ENCODE results near the gene ING5.
A peak's percentile ranks its signal among the peaks of the same experiment; 100 is the strongest.

Gene ING5

DNA sequence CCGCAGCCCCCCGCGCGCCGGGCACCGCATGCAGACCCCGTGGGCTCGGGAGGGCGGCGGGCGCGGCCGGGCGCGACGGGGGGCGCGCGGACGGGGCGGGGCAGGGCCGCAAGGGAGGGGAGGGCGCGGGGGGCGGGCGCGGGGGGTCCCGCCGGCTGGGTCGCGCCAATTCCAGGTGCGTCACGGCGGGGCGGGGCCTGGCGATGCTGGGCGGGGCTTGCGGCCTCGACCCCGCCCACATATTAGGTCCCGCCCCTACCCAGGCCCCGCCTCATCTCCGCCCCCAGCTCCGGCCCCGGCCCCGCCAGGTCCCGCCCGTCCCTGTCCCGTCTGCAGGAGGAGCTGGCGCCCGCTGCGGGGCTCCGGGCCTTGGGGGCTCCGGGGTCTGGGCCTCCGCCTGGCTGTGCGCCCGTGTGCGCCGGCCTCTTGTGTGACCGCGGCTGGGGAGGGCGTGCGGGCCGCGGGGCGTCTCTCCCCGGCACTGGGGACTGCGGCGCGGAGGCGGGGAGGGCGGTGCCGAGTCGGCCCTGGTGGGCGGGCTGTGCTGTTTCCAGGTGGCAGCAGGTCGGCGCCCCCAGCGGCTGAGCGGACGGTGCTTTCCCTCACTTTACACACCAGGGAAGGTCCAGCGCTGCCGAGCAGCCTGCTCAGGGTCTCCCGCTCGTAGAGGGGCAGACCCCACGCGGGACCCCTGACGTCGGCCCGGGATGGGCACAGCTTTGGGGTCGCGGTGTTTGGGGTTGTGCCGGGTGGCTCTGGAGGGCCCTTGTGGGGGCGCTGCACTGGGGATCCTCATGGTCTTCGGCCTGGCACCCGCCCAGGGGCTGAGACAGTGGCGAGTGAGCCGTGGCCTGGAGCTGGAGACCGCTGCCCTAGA lies 554 bp downstream of the ING5 start:
- peak; percentile 72 to 99 (median 88) for DNase-seq
- intact Hi-C loops (cut with DNase I), result loop anchor here (1.0 kb wide), 1 partner anchor 16 kb away; the partner anchor contains the start of gene DTYMK

DNA sequence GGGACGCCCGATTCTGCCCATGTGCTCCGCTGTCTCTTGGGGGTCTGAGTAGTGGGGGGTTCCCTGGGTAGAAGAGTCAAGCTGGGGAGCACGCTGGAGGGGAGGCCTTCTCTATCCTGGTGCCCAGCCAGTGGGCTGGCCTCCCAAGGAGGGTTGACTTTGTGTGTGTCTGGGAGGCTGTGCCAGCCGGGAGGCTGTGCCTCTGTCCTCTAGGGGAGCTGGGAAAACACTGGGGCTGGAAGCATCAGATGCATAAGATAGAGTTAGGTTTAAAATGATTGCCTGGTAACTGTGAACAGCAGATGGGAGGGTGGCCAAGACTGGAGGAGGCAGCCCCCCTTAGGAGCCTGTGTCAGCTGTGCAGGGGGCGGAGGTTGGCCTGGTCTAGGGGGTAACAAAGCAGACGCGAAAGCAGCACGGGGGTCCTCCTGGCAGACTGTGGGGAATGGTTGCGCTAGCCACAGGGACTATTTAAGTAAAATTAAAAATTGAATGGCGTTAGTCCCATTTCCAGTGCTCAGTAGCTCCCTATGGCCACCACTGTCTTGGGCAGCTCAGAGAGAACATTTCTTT lies 1.3 kb downstream of the ING5 start:
- intact Hi-C loops (cut with DNase I), result no loop called here
- DNase-seq, result peak in 2 of 10 donors; percentile 22 to 87

DNA sequence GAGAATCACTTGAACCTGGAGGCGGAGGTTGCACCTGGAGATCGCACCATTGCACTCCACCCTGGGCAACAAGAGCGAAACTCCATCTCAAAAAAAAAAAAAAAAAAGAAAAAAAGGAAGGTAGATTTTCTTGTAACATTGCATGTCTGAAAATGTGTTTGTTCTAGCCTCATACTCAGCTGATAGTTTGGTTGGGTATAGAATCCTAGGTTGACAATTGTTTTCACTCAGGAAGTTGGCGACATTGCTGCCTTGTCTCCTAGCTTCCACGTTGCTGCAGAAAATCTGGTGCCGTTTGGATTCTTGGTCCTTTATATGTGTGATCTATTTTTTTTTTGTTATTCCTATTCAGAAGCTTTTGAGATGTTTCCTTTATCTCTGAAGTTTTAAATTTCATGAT lies 4.7 kb downstream of the ING5 start:
- intact Hi-C loops (cut with DNase I), result no loop called here

DNA sequence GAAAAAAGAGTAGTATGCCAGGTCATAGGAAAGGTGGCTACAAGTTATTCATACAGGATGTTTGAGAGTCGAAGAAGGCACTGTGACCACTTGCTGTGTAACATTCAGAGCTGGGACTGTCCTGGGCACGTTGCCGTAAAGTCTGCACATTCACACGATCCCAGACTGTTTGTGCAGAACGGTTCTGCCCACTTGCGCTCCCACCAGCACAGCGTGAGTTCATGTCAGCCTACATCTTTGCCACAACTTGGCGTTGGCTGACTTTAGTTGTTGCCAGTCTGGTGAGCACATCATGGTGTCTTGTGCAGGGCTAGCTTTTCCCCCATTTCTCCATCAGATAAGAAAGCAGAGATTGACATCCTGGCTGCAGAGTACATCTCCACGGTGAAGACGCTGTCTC lies 7.0 kb downstream of the ING5 start:
- DNase-seq, result peak in 4 of 10 donors; percentile 29 to 87 (median 70)
- intact Hi-C loops (cut with DNase I), result no loop called here

More for the DNA sequence above, 4.7 kb downstream of the ING5 start:
- DNase-seq, result no peak

DNA sequence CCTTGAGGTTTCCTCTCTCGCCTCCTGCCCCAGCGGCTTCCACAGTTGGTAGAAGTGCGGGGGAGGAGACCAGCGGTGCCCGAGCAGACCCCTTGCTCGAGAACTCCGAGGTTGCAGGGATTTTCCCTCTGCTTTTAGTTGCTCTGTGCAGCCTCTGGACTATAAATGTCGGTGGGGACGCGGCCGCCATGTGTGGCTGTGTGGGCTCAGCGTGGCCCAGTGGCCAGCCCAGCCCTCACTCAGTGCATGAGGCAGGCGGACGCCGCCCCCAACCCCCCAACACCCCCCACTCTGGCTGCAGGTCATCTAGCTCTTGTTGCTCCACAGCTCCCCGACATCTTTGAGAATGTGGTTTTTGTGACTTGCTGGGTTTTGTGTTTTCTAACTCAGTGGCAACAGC lies 17.3 kb downstream of the ING5 start:
- DNase-seq, result no peak
- intact Hi-C loops (cut with DNase I), result no loop called here

DNA sequence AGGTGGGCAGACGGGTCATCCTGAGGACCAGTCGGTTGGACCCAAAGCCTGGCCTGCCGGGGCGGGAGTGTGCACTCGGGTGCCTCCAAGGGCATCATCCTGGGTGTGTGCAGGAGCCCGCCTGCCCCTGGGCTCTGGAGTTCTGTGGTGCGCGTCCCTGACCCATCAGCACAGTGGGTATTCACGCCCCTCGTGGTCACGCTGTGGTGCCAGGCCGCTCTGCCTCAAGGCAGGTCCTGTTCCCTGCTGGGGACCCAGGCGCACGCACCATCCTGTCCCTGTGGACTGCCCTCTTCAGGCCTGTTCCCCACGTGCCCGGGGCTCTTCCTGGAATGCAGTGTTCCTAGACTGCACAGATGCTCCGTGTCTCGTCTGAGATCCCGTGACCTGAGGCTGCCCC lies 18.3 kb downstream of the ING5 start:
- intact Hi-C loops (cut with DNase I), result no loop called here
- DNase-seq, result no peak

DNA sequence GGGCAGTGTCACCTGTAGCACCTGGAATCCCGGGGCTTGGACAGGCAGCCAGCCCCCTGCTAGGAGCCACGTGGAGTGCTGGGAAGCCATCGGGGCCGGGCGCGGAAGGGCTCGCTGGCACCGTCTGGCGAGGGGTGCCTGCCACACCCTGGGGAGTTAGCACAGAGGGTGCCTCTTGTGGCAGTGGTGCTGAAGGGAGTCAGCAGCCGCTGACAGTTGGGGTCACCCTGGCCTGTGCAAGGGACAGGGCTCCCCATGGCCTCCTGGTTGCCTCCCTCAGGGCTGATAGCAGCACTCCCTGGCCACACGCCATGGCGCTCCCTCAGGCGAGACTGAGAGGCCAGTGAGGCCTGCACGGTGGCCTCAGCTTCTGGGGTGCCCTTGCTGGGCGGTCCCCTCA lies 18.7 kb downstream of the ING5 start:
- DNase-seq, result no peak
- intact Hi-C loops (cut with DNase I), result no loop called here

DNA sequence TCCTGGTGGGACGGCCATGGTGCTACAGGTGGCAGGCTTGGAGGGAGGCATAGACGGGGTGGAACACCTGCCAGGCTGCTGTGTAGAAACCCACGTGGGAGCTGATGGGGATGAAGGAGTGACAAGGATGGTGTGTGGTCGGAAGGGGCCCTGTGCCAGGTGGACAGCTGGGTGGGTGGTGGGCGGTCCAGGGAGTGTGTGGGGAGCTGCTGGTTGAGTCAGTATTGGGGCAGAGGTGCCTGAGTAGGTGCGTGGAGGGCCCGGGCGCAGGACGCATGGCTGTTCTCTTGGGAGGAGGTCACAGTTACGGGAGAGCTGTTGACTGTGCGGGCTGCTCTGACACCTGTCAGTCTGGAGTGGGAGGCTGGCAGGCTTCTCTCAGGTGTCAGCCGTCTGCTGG lies 20.0 kb downstream of the ING5 start:
- intact Hi-C loops (cut with DNase I), result no loop called here
- DNase-seq, result no peak

DNA sequence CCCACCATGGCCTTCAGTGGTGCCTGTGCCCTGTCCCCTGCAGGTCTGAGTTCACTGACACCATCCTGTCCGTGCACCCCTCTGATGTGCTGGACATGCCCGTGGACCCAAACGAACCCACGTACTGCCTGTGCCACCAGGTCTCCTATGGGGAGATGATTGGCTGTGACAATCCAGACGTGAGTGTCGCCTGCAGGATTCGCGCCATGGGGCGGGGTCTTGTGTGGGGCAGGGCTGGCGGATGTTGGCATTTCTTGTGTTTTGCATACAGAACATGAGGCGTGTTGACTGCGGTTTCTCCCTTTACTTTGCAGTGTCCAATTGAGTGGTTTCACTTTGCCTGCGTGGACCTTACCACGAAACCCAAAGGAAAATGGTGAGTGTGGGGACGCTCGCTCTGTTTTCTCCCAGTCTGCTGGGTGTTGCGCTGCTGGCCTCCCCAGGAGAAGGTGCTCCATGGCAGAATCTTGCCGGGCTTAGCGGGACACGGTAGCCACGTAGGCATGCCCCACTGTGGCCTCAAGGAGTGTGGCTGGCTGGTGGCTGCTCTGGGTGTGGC lies 21.1 kb downstream of the ING5 start:
- intact Hi-C loops (cut with DNase I), result no loop called here
- no peak for DNase-seq

DNA sequence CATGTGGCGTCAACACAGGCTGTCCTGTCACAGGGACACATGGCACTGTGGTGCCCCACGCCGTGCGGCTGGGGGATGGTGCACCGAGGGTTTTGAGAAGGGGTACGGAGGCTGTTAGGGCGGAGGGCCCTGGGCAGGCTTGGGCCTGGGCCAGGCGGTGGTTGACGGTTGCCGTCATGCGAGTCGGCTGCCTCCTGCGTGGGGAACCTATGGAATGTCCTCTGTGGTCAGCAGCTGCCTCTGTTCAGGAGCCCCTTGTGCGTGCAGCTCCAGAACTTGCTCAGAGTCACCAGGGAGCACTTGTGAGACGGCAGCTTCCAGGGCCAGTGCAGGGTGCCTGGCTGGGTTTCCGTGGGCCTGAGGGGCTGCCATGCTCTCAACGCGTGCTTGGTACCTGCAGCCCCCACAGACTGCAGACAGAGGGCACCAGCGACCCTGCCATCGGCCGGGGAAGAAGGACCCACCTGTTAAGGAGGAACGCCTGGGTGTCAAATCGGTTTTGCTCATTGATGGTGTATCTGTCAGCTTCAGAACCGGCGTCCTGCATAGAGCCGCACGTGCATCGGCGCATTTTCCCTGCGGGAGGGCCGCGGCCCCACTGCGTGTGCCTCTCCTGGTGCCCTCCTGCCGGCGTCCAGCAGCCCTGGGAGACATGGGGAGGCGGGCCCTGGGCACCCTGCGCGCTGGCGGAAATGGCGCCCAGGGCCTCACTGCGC lies 22.6 kb downstream of the ING5 start:
- intact Hi-C loops (cut with DNase I), result no loop called here
- peak in 1 of 10 donors; percentile 78 for DNase-seq

DNA sequence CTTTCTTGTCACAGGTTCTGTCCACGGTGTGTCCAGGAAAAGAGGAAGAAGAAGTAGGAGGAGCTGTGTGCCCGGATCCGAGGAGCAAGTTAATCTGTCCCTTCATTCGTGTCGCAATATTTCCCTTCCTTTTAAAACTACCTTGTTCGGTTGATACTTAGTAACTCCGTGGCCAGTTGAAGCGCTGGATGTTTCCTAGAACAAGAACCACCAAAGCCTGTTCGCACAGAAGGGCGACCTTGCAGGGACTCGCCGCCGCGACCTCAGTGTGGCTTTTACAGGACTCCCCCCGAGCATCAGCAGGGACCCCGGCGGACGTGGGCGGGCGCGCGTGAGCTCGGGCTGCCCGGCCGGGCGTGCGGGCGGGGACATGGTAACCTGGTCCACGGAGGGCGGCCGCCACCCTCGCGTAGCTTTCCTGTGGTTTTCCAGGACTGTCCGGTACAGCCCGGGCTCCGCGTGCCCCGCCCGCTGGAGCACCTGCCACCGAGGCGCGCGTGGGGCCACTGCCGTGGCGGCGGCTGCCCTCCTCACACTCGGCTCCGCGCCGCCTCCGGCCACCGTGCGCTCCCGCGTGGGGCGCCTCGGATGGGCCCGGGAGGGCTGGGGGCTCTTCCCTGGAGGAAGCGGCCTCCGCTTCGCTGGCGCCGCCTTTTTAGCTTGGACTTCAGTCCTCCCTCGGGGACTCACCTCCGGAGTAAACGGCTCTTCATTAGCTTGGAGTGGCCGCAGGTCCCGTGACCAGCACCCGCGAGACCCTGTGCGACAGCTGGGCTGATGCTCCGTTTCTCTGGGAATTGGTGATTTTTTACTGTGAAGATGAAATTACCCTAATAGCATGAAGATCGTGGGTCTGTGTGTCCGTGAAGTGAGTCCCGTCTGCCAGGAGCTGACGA lies 23.4 kb downstream of the ING5 start:
- DNase-seq, result peak in 2 of 10 donors; percentile 55 to 82
- intact Hi-C loops (cut with DNase I), result no loop called here

DNA sequence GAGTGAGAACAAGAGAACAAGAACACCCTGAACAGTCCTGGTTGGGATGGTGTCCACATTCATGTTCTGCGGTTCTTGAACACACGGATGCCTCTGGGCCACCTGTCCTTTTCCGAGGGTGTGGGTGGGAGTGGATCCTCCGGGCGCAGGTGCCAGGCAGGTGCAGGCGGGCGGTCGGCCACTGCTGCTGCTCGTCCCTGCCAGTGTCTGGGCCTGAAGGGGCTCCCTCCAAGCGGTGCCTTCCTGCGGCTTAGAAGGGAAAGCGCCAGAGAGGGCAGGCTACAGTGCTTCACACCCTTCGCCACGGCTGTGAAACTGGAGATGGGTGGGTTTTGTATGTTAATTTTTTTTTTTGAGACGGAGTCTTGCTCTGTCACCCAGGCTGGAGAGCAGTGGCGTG lies 24.6 kb downstream of the ING5 start:
- DNase-seq, result peak in 1 of 10 donors; percentile 81
- intact Hi-C loops (cut with DNase I), result no loop called here

DNA sequence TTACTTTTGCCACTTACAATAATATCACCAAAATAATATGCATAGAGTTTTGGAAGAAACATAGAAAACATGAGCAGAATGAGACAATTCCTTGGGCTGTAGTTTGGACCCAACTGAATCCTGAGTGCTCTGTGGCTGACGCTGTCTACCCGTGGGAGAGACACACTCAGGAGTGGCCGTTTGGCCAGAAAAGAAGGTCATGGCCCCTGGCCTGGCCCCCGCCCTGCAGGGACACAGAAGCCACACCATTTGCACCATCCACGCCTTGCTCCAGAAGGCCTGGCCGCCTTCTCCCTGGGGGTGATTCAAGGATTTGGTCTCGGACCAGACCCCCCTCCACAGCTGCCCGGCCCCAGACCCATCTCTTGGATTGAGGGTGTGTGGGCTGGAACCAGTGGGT lies 26.2 kb downstream of the ING5 start:
- peak in 1 of 10 donors; percentile 79 for DNase-seq
- intact Hi-C loops (cut with DNase I), result no loop called here

DNA sequence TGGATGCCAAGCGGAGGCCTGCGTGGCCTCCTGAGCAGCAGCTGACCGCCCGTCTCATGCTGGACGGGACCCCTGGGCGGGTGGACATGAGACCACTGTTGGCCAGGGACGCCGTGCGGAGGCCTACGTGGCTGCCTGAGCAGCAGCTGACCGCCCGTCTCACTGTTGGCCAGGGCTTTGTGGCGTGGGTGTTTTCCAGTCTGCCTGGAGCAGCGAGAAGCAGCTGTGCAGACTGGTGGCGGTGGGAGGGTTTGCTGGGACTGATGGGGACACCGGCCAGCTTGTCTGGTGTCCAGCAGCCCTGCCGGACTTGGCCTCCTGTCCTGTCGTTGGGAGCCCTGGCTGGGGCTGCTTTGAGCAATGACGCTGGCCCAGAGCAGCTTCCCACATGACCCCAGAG lies 26.8 kb downstream of the ING5 start:
- DNase-seq, result peak; percentile 48 to 96 (median 70)
- intact Hi-C loops (cut with DNase I), result no loop called here

DNA sequence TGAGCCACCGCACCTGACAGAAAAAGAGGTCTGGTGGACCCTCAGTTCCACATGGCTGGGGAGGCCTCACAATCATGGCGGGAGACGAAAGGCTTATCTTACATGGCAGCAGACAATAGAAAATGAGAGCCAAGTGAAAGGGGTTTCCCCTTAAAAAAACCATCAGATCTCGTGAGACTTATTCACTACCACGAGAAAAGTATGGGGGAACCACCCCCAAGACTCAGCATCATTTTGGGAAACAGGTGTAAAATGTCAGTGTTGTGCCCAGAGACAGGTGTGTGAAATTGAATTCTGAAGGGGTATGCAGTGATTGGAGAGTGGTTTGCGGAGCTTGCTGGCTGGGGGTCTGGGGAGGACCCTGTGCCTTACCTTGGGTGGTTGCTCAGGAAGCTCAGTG lies 28.0 kb downstream of the ING5 start:
- intact Hi-C loops (cut with DNase I), result loop anchor here (5.0 kb wide), 1 partner anchor 43 kb away; the partner anchor contains the start of gene DTYMK
- no peak for DNase-seq

DNA sequence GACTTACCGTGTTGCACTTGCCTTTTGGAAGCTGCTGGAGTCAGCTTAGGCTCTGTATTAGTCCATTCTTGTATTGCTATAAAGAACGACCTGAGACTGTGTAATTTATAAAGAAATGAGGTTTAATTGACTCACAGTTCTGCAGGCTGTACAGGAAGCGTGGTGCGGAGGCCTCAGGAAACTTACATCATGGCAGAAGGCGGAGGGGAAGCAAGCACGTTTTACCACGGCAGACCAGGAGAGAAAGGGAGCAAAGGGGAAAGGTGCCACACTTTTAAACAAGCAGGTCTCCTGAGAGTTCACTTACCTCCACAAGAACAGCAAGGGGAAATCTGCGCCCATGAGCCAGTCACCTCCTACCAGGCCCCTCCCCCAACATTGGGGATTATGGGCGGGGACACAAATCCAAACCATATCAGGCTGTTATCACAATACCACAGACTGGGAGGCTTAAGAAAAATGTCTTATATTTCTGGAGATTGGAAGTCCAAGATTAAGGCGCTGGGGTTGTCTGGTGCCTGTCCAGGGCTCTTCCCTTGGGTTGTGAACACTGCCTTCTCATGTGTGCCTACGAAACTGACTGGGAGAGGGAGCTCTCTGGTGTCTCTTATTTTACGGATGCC lies 28.9 kb downstream of the ING5 start:
- intact Hi-C loops (cut with DNase I), result loop anchor here (5.0 kb wide), 1 partner anchor 43 kb away; the partner anchor contains the start of gene DTYMK

DNA sequence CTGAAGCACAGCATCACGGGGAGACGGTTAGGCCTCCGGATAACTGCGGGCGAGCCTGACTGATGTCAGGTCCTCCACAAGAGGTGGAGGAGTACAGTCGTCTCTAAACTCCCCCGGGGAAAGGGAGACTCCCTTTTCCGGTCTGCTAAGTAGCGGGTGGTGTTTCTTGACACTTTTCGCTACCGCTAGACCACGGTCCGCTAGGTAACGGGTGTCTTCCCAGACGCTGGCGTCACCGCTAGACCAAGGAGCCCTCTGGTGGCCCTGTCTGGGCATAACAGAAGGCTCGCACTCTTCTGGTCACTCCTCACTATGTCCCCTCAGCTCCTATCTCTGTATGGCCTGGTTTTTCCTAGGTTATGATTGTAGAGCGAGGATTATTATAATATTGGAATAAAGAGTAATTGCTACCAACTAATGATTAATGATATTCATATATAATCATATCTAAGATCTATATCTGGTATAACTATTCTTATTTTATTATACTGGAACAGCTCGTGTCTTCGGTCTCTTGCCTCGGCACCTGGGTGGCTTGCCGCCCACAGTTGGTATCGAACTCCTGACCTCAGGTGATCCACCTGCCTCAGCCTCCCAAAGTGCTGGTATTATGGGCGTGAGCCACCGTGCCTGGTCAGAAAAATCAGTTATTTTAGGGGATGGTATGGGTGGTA lies 30.8 kb downstream of the ING5 start:
- intact Hi-C loops (cut with DNase I), result loop anchor here (5.0 kb wide), 1 partner anchor 45 kb away; the partner anchor contains the start of gene DTYMK
- DNase-seq, result peak; percentile 63 to 97 (median 78)

More for the DNA sequence above, 28.9 kb downstream of the ING5 start:
- no peak for DNase-seq

DNA sequence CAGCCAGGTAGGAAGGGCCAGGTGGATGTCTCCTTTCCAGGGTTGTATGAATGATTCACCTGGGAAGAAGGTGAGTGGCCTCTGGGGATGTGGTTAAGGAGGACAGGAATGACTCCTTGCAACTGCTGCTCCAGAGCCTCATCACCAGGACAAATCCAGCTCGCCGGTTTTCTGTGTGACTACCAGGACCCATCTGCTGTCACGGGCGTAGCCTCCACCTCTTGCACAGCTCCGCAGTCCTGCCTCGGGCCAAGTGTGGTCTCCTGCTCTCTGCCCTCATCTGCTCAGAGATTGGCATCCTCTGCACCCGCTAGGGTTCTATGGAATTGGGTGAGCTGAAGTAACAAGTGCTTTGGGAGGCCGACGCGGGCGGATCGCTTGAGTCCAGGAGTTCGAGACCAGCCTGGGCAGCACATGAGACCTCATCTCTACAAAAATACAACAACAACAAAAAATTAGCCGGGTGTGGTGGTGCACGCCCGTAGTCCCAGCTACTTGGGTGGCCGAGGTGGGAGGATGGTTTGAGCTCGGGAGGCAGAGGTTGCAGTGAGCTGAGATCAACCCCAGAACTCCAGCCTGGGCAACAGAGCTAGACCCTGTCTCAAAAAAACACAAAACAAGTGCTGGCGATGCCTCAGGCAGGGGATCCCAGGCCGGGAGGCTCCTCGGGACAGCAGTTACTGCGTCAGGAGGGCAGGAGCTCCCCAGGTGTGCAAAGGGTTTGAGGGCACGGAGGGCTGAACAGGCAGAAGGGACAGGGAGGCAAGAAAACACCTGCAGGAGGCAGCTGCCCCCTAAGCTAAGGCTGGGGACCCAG lies 31.8 kb downstream of the ING5 start:
- intact Hi-C loops (cut with DNase I), result loop anchor here (5.0 kb wide), 1 partner anchor 46 kb away; the partner anchor contains the start of gene DTYMK
- DNase-seq, result no peak
